Non-pigmented ciliary epithelial cell (primary cell): ENCODE measurements around the gene CCND2.

ENCODE experiments used
- DNase-seq: peaks from one replicate; pipeline ENCODE4 v3.0.0-alpha.2; 2010; ENCODE audit warnings: low read depth

The CCND2 gene

DNA sequence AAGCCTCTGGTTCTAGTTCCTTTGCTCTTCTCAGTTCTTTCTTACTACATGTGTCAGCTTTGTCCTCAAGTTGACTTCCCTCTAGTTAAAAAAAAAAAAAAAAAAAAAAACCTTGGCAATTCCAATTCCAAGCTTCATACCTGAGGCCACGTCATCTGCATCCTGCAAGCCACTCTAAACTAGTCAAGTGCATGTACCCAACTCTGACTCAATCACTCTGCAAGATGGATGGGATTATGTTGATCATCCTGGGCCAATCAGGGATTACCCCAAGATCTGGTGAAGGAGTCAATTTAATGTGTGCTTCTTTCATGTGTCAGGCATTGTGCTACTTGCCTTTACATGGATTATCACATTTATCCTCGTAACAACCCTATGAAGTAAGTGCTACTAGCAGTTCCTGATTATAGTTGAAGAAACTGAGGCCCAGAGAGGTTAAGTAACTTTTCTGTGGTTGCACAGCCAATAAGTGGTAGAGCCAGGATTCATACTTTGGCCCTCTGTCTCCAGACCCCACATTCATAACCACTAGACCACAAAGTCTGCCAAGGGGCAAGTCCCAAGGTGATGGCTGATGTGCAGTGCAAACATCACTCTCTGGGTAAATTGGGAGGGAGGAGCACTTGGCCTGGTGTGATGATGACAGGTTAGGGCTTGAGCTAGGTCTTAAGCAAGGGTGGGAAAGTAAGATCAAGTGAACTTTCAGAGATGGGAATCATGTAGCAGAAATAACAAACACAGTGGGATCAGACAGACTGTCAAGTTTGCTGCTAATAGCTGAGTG lies 17.3 kb upstream of the CCND2 start:
- DNase-seq: no peak

DNA sequence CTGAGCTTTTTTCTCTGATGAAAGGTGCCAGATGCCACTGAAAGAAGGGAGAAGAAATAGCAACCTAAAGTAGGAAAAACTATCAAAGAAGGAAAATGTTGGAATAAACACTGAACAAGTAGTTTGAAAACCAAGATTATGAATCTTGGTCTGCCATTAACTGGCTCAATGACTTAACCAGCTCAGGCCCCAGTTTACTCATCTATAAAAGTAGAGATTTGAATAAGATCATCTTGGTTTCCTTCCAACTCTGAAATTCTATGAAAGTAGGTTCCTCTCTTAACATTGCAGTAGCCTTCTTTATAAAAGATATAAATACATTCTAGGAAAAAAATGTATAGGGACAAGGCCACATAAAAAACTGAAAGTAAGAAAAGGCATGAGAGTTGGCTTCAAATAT lies 16.1 kb upstream of the CCND2 start:
- no peak for DNase-seq

- no peak for DNase-seq
Measured at GRCh38 chr12:4259099-4259498, 14.5 kb upstream of the CCND2 start.

DNA sequence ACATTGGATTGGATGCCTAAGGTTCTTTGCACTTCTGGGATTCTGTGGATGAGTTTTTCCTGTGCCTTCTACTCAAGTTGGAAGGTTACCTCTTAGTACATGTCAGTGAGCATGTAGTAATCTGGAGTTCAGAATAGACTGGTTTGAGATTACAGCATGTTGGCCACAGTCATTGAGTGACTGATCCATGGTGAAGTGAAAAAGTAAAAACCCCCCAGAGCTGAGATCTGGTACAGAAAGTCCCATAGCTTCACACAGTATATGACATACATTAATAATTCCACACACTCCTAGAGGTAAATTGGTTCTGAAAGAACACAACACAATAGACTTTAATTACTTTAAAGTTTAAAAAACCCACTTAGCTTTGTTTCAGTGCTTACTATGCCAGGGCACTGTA lies 11.9 kb upstream of the CCND2 start:
- no peak for DNase-seq

- DNase-seq: no peak
Measured at GRCh38 chr12:4265280-4265679, 8.3 kb upstream of the CCND2 start.

- DNase-seq: no peak
Measured at GRCh38 chr12:4266990-4267389, 6.6 kb upstream of the CCND2 start.

DNA sequence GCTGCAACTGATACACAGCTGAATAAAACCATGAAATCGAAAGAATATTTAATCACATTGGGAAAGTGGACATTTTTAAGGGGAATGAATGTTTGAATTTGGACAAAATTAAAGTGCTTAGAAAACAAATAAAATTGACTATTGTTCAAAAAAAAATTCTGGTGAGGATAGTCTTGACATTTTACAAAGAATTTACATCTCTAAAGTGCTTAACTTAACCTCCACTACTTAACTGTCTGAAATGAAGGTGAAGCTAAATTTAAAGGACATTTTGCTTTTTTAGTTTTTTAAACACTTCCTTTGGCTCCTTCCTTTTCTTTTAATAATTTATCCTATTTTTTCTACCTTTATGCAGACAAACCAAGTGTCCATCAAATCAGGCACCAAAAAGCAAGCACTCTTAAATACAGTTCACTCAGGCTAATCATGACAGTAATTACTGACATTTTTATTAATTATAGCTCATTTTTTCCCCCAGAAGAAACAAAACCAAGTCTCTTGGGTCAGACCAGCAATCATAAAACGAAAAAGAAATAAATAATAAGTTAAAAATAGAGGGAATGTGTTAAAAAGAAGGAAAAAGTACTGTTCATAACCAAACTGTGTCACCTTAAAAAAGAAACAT lies 5.7 kb upstream of the CCND2 start:
- DNase-seq: no peak

- no peak for DNase-seq
Measured at GRCh38 chr12:4268329-4269181, 5.0 kb upstream of the CCND2 start.

- no peak for DNase-seq
Measured at GRCh38 chr12:4269279-4269991, 4.1 kb upstream of the CCND2 start.

DNA sequence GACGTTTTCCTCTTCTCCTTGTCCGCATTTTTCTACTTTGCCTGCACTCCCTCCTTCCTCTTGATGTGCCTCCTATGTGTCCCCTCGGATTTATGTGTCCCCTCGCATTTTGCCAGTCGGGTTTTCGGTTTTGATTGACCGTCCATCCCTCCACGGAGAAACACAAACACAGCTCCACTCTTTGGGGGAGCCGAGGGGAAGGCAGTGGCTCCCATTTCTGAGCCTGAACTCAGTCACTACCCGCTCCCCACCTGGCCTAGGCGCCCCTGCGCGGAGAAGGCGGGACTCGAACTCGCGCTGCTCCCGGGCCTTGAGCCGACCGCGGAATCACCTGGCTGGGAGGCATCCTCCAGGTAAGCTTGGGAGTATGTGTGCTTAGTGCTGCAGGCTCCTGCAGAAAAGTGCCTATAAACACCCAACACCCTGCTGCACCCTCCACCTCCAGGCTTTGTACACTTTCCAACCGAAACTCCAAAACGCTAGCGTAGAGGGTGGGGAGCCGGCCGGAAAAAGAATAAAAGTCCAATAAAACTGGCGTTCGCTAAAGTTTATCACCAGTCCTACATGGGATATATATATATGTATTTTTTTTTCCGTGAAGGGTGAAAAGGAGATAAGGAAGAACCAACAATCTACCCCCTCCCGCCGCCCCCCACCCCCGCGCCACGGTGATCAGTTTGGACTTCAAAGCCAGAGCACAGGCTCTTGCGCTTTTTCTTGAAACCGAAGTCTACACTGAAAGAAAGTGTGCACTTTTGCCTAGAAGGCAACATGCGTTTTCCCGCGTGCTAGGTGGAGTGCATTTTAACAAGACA lies 3.3 kb upstream of the CCND2 start:
- no peak for DNase-seq

- no peak for DNase-seq
Measured at GRCh38 chr12:4270831-4271716, 2.5 kb upstream of the CCND2 start.

GRCh38 chr12:4271717-4272423 lies 1.7 kb upstream of the CCND2 start:
- no peak for DNase-seq

DNA sequence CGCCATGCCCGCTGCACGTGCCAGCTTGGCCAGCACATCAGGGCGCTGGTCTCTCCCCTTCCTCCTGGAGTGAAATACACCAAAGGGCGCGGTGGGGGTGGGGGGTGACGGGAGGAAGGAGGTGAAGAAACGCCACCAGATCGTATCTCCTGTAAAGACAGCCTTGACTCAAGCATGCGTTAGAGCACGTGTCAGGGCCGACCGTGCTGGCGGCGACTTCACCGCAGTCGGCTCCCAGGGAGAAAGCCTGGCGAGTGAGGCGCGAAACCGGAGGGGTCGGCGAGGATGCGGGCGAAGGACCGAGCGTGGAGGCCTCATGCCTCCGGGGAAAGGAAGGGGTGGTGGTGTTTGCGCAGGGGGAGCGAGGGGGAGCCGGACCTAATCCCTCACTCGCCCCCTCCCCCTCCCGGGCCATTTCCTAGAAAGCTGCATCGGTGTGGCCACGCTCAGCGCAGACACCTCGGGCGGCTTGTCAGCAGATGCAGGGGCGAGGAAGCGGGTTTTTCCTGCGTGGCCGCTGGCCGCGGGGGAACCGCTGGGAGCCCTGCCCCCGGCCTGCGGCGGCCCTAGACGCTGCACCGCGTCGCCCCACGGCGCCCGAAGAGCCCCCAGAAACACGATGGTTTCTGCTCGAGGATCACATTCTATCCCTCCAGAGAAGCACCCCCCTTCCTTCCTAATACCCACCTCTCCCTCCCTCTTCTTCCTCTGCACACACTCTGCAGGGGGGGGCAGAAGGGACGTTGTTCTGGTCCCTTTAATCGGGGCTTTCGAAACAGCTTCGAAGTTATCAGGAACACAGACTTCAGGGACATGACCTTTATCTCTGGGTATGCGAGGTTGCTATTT lies 914 bp upstream of the CCND2 start:
- DNase-seq: no peak

DNA sequence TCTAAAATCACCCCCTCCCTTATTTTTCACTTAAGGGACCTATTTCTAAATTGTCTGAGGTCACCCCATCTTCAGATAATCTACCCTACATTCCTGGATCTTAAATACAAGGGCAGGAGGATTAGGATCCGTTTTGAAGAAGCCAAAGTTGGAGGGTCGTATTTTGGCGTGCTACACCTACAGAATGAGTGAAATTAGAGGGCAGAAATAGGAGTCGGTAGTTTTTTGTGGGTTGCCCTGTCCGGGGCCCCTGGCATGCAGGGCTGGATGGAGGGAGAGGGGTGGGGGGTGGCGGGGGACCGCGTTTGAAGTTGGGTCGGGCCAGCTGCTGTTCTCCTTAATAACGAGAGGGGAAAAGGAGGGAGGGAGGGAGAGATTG lies 300 bp upstream of the CCND2 start:
- DNase-seq: no peak

- DNase-seq: no peak
Measured at GRCh38 chr12:4274396-4275015, 944 bp downstream of the CCND2 start.

DNA sequence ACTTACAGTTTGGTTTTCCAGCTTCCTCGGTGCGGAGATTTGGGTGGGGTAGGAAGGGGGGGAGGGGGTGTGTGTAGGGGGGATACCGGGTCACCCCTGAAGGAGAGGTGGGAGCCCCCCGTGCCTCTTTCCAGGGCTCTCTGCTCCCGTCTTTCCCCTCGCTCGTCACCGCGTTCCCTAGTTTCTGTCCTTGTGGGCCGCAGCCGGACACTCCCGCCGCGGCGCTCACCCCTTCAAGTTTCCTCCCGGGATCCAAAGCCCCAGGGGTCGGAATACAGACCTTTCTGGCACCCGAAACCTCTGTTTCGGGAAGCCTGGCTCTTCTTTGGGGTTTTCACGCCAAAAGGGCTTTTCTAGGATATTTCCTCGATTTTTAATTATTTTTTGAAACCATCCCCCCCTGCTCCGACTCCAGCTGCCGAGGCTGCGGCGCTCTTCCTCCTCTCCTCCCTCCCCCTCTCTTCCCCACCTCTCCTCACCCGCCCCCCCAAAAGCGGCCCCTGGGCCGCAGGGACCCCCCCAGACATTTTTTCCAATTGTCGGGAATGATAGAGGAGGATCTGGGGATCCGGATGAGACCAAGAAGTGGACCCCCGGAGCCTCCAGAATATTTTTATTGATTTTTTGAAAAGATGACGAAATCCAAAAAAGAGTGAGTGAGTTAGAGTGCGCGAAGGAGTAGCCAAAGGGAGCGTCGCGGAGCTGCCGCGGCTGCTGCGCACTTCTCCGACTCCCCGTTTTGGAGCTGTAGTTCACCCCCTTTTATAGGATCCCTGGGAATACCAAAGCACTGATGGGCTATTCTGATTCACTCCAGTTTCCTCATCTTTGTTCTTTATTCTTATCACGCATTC lies 1.7 kb downstream of the CCND2 start:
- DNase-seq: no peak

- DNase-seq: no peak
Measured at GRCh38 chr12:4275870-4276301, 2.3 kb downstream of the CCND2 start.
